K562 (cell line): ENCODE data around the gene ZNF48. TPM values are rescaled to one million over a fixed set of nuclear protein-coding genes. Genes with fewer than 3 reads are reported as not detected.

ENCODE experiments used
- ARHGAP35 ChIP-seq: fragments of 450-650 bp; IDR thresholded peaks from 2 replicates; pipeline ENCODE4 v1.6.1; 2018; ENCODE audit not compliant: partially characterized antibody
- CHD2 ChIP-seq: IDR thresholded peaks from 2 replicates; pipeline ENCODE4 v1.6.1; 2011; ENCODE audit warnings: low read depth, low read length
- DIDO1 ChIP-seq: fragments of 450-650 bp; IDR thresholded peaks from 2 replicates; pipeline ENCODE4 v1.6.1; 2016; ENCODE audit warnings: low read depth, missing biosample characterization, missing genetic modification characterization
- GATA2 ChIP-seq: sonication (generic); formaldehyde crosslinking; IDR thresholded peaks from 2 replicates; pipeline ENCODE4 v1.4.0; 2020; ENCODE audit warnings: mild to moderate bottlenecking, missing genetic modification reagents
- KLF6 ChIP-seq: fragments of 250-450 bp; sonication (Bioruptor Pico); IDR thresholded peaks from 2 replicates; pipeline ENCODE4 v1.4.0; 2020; ENCODE audit warnings: mild to moderate bottlenecking, moderate library complexity, borderline replicate concordance
- NFYB ChIP-seq: IDR thresholded peaks from 2 replicates; pipeline ENCODE4 v1.6.1; 2011; ENCODE audit warnings: mild to moderate bottlenecking, moderate library complexity; ENCODE audit not compliant: insufficient read length; ENCODE audit errors: extremely low read depth
- NR2C2 ChIP-seq, 2 experiments: fragments of 200-800 bp in 1 of 2; sonication (Bioruptor generic) in 1 of 2; sonication (generic) in 1 of 2; formaldehyde crosslinking in 1 of 2; IDR thresholded peaks; 2 replicates each; pipeline versions ENCODE4 v1.6.1 to v1.8.0; 2016 to 2022; ENCODE audit warnings: mild to moderate bottlenecking in 1 of 2, missing compliant biosample characterization in 1 of 2, missing genetic modification characterization in 1 of 2, missing genetic modification reagents in 1 of 2
- PRMT5 ChIP-seq: sonication (generic); formaldehyde crosslinking; IDR thresholded peaks from 2 replicates; pipeline ENCODE4 v1.5.0; 2020; ENCODE audit warnings: missing genetic modification reagents
- PTTG1 ChIP-seq: fragments of 450-650 bp; IDR thresholded peaks from 2 replicates; pipeline ENCODE4 v1.6.1; 2016; ENCODE audit warnings: low read depth, mild to moderate bottlenecking, missing genetic modification characterization, missing compliant biosample characterization
- ZBTB8A ChIP-seq: fragments of 450-650 bp; IDR thresholded peaks from 2 replicates; pipeline ENCODE4 v1.6.1; 2018; ENCODE audit warnings: mild to moderate bottlenecking, moderate library complexity; ENCODE audit not compliant: partially characterized antibody
- ZKSCAN3 ChIP-seq: fragments of 250-450 bp; sonication (Bioruptor Pico); IDR thresholded peaks from 2 replicates; pipeline ENCODE4 v1.4.0; 2020
- ZKSCAN8 ChIP-seq: fragments of 200-800 bp; sonication (Bioruptor generic); IDR thresholded peaks from 2 replicates; pipeline ENCODE4 v1.6.1; 2016; ENCODE audit warnings: missing genetic modification characterization, missing compliant biosample characterization
- ZNF175 ChIP-seq: fragments of 200-800 bp; sonication (Bioruptor generic); IDR thresholded peaks from 2 replicates; pipeline ENCODE4 v1.6.1; 2016; ENCODE audit warnings: low read depth, mild to moderate bottlenecking, missing genetic modification characterization, missing compliant biosample characterization
- polyA plus RNA-seq, 8 experiments: library from polyadenylated mRNA; depleted of rRNA in 4 of 8; stranded (reverse) in 5 of 8; unstranded in 3 of 8; fragments of >200 nt; fragmentation: Nextera tagmentation in 2 of 8; fragmentation: Illumina TruSeq in 1 of 8; extraction: Ambion mirVana in 2 of 8; extraction: Trizol in 1 of 8; gene quantifications; 2 replicates each; pipeline versions ENCODE4 v1.2.1 to v1.2.3, GENCODE V29; 2011 to 2014; ENCODE audit warnings: inconsistent platforms in 1 of 8, missing spikeins in 1 of 8
- total RNA-seq, 7 experiments: library from RNA; depleted of rRNA in 6 of 7; stranded (reverse); fragments of >200 nt in 6 of 7; fragmentation: Illumina TruSeq in 2 of 7; extraction: Trizol in 2 of 7; gene quantifications; 2 replicates each; pipeline versions ENCODE4 v1.2.1 to v1.2.3, GENCODE V29; 2011 to 2021; ENCODE audit warnings: low replicate concordance in 1 of 7
- TF ChIP-seq, protein P1 (sequence below): fragments of 200-400 bp; formaldehyde crosslinking; IDR thresholded peaks from 2 replicates; pipeline ENCODE4 v1.6.1; 2017; ENCODE audit warnings: mild to moderate bottlenecking, low read depth, low read length, moderate library complexity
- TF ChIP-seq, protein P2 (sequence below): fragments of 250-450 bp; sonication (Bioruptor Pico); IDR thresholded peaks from 2 replicates; pipeline ENCODE4 v1.4.0; 2020; ENCODE audit warnings: mild to moderate bottlenecking
- TF ChIP-seq, protein P3 (sequence below): sonication (generic); formaldehyde crosslinking; IDR thresholded peaks from 2 replicates; pipeline ENCODE4 v1.8.1; 2023; ENCODE audit warnings: mild to moderate bottlenecking, missing genetic modification reagents
- TF ChIP-seq, protein P4 (sequence below): IDR thresholded peaks from 2 replicates; pipeline ENCODE4 v1.6.1; 2012; ENCODE audit warnings: low read depth, low read length, improper control_type of control experiment, borderline replicate concordance
- TF ChIP-seq, protein P5 (sequence below): fragments of 450-650 bp; IDR thresholded peaks from 2 replicates; pipeline ENCODE4 v1.6.1; 2016

Gene ZNF48
- total and polyA plus RNA-seq, 9 of the 15 experiments (the other 6 are each of a cell fraction or from before 2014, with no cell fraction given): 0.38 to 11.6 (median 4.7) TPM

DNA sequence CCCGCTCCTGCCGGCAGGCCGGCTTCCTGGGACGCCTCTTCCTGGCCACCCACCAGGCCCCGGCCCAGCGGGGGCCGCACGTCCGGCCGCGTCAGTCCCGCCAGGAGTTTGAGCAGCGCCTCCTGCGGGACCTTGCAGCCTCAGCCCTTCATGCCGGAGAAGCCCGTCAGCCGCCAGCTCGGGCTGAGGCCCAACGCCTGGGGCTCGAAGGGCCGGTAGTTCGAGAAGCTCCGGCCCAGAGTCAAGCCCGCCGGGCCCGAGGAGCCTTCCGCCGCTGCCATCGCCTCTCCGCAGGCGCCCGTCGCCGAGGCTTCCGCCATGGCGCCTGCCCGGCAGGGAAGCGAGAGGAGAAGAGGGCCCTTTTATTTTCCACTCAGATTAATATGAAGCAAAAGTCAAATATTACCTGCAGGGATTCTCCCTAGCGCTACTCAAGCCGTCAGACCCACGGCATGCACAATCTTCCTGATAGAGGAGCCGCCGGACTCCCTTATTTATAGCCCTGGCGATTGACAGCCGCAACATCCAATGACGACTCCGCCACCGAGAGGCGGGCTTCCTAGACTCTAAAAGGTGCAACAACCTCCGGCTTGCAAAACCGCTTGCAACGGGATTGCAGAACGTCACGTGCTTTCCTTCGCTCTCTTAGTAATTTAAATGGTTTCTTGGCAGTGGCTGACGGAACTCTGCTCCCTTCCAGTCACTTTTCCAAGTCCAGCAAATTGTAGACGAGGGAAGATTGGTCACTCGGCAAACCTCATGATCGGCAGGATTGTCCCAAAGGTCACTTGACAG is 50.4 kb downstream of the ZNF48 start, which contains the start of gene SEPHS2 (continued):
- TF ChIP-seq, protein P1, sequence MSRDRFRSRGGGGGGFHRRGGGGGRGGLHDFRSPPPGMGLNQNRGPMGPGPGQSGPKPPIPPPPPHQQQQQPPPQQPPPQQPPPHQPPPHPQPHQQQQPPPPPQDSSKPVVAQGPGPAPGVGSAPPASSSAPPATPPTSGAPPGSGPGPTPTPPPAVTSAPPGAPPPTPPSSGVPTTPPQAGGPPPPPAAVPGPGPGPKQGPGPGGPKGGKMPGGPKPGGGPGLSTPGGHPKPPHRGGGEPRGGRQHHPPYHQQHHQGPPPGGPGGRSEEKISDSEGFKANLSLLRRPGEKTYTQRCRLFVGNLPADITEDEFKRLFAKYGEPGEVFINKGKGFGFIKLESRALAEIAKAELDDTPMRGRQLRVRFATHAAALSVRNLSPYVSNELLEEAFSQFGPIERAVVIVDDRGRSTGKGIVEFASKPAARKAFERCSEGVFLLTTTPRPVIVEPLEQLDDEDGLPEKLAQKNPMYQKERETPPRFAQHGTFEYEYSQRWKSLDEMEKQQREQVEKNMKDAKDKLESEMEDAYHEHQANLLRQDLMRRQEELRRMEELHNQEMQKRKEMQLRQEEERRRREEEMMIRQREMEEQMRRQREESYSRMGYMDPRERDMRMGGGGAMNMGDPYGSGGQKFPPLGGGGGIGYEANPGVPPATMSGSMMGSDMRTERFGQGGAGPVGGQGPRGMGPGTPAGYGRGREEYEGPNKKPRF: no peak
- TF ChIP-seq ZKSCAN3 (no peak), ZNF175 (peak; percentile 96), KLF6 (CRISPR knock-in tag) (no peak; the same call in 1 of the 2 replicates), NR2C2 (CRISPR knock-in tag; IDR thresholded peaks at IDR 0.05) (no peak), NR2C2 (tag; IDR thresholded peaks at IDR 0.05) (peak; percentile 62), ARHGAP35 (no peak), CHD2 (peak; percentile 79), PRMT5 (CRISPR knock-in tag) (no peak), GATA2 (CRISPR knock-in tag) (no peak), PTTG1 (tag) (no peak), ZKSCAN8 (CRISPR knock-in tag) (no peak), NFYB (peak; percentile 89), DIDO1 (tag) (no peak), ZBTB8A (no peak)
- TF ChIP-seq, protein P2, sequence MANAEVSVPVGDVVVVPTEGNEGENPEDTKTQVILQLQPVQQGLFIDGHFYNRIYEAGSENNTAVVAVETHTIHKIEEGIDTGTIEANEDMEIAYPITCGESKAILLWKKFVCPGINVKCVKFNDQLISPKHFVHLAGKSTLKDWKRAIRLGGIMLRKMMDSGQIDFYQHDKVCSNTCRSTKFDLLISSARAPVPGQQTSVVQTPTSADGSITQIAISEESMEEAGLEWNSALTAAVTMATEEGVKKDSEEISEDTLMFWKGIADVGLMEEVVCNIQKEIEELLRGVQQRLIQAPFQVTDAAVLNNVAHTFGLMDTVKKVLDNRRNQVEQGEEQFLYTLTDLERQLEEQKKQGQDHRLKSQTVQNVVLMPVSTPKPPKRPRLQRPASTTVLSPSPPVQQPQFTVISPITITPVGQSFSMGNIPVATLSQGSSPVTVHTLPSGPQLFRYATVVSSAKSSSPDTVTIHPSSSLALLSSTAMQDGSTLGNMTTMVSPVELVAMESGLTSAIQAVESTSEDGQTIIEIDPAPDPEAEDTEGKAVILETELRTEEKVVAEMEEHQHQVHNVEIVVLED (CRISPR knock-in tag): no peak; the same call in 1 of the 2 replicates
- TF ChIP-seq, protein P3, sequence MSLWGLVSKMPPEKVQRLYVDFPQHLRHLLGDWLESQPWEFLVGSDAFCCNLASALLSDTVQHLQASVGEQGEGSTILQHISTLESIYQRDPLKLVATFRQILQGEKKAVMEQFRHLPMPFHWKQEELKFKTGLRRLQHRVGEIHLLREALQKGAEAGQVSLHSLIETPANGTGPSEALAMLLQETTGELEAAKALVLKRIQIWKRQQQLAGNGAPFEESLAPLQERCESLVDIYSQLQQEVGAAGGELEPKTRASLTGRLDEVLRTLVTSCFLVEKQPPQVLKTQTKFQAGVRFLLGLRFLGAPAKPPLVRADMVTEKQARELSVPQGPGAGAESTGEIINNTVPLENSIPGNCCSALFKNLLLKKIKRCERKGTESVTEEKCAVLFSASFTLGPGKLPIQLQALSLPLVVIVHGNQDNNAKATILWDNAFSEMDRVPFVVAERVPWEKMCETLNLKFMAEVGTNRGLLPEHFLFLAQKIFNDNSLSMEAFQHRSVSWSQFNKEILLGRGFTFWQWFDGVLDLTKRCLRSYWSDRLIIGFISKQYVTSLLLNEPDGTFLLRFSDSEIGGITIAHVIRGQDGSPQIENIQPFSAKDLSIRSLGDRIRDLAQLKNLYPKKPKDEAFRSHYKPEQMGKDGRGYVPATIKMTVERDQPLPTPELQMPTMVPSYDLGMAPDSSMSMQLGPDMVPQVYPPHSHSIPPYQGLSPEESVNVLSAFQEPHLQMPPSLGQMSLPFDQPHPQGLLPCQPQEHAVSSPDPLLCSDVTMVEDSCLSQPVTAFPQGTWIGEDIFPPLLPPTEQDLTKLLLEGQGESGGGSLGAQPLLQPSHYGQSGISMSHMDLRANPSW: no peak
- TF ChIP-seq, protein P4, sequence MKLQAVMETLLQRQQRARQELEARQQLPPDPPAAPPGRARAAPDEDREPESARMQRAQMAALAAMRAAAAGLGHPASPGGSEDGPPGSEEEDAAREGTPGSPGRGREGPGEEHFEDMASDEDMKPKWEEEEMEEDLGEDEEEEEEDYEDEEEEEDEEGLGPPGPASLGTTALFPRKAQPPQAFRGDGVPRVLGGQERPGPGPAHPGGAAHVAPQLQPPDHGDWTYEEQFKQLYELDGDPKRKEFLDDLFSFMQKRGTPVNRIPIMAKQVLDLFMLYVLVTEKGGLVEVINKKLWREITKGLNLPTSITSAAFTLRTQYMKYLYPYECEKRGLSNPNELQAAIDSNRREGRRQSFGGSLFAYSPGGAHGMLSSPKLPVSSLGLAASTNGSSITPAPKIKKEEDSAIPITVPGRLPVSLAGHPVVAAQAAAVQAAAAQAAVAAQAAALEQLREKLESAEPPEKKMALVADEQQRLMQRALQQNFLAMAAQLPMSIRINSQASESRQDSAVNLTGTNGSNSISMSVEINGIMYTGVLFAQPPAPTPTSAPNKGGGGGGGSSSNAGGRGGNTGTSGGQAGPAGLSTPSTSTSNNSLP: no peak
- TF ChIP-seq, protein P5, sequence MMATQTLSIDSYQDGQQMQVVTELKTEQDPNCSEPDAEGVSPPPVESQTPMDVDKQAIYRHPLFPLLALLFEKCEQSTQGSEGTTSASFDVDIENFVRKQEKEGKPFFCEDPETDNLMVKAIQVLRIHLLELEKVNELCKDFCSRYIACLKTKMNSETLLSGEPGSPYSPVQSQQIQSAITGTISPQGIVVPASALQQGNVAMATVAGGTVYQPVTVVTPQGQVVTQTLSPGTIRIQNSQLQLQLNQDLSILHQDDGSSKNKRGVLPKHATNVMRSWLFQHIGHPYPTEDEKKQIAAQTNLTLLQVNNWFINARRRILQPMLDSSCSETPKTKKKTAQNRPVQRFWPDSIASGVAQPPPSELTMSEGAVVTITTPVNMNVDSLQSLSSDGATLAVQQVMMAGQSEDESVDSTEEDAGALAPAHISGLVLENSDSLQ: peak; percentile 100
